SK-N-SH treated with all-trans-retinoic acid at 6 μM for 48 hours (cell line): Measurements from ENCODE around the gene CNNM2.

ENCODE experiments used
- ATAC-seq: fragments of 200-7000 bp; cut with Tn5 transposase; 3 replicates; pipeline ENCODE4 v1.9.1; 2020; ENCODE audit warnings: mild to moderate bottlenecking, moderate library complexity
- ARNTL ChIP-seq: fragments of 450-650 bp; formaldehyde crosslinking; IDR thresholded peaks from 2 replicates; pipeline ENCODE4 v1.5.0; 2020; ENCODE audit warnings: low read depth, mild to moderate bottlenecking, moderate library complexity, borderline replicate concordance
- BACH2 ChIP-seq: fragments of 250-450 bp; sonication (Bioruptor Pico); IDR thresholded peaks from 2 replicates; pipeline ENCODE4 v1.9.0; 2021; ENCODE audit warnings: mild to moderate bottlenecking, borderline replicate concordance
- CREB5 ChIP-seq: fragments of 250-450 bp; sonication (Bioruptor Pico); IDR thresholded peaks from 2 replicates; pipeline ENCODE4 v1.5.1; 2020; ENCODE audit warnings: low read depth, mild to moderate bottlenecking, moderate library complexity
- CSDC2 ChIP-seq: fragments of 250-450 bp; sonication (Bioruptor Pico); IDR thresholded peaks from 2 replicates; pipeline ENCODE4 v1.5.0; 2020; ENCODE audit warnings: mild to moderate bottlenecking, moderate library complexity
- CSRNP3 ChIP-seq: fragments of 250-450 bp; sonication (Bioruptor Pico); IDR thresholded peaks from 2 replicates; pipeline ENCODE4 v1.5.1; 2021; ENCODE audit warnings: mild to moderate bottlenecking, moderate library complexity
- ESRRG ChIP-seq: fragments of 250-450 bp; sonication (Bioruptor Pico); IDR thresholded peaks from 2 replicates; pipeline ENCODE4 v1.6.1; 2021; ENCODE audit warnings: mild to moderate bottlenecking
- ISL1 ChIP-seq: fragments of 250-450 bp; sonication (Bioruptor Pico); IDR thresholded peaks from 2 replicates; pipeline ENCODE4 v2.1.2; 2022; ENCODE audit warnings: mild to moderate bottlenecking, moderate library complexity
- OSR1 ChIP-seq: fragments of 250-450 bp; sonication (Bioruptor Pico); IDR thresholded peaks from 2 replicates; pipeline ENCODE4 v1.8.0; 2022; ENCODE audit warnings: moderate library complexity, mild to moderate bottlenecking, inconsistent platforms
- PATZ1 ChIP-seq: fragments of 250-450 bp; sonication (Bioruptor Pico); IDR thresholded peaks from 2 replicates; pipeline ENCODE4 v1.8.0; 2020; ENCODE audit warnings: mild to moderate bottlenecking, moderate library complexity, borderline replicate concordance
- POU6F1 ChIP-seq: fragments of 250-450 bp; sonication (Bioruptor Pico); IDR thresholded peaks from 2 replicates; pipeline ENCODE4 v1.8.0; 2021; ENCODE audit warnings: low read depth, mild to moderate bottlenecking, moderate library complexity, borderline replicate concordance
- PPARA ChIP-seq: fragments of 250-450 bp; sonication (Bioruptor Pico); IDR thresholded peaks from 2 replicates; pipeline ENCODE4 v1.5.0; 2020; ENCODE audit warnings: mild to moderate bottlenecking, borderline replicate concordance
- RARB ChIP-seq: fragments of 250-450 bp; sonication (Bioruptor Pico); IDR thresholded peaks from 2 replicates; pipeline ENCODE4 v1.8.0; 2021; ENCODE audit warnings: mild to moderate bottlenecking, moderate library complexity
- SNAI2 ChIP-seq: fragments of 250-450 bp; sonication (Bioruptor Pico); IDR thresholded peaks from 2 replicates; pipeline ENCODE4 v1.5.0; 2020; ENCODE audit warnings: mild to moderate bottlenecking, moderate library complexity
- TCF4 ChIP-seq: fragments of 250-450 bp; sonication (Bioruptor Pico); IDR thresholded peaks from 2 replicates; pipeline ENCODE4 v1.8.0; 2021; ENCODE audit warnings: mild to moderate bottlenecking, moderate library complexity, borderline replicate concordance
- TOX ChIP-seq: fragments of 250-450 bp; sonication (Bioruptor Pico); IDR thresholded peaks from 2 replicates; pipeline ENCODE4 v1.8.0; 2021; ENCODE audit warnings: mild to moderate bottlenecking, moderate library complexity, borderline replicate concordance
- TSHZ2 ChIP-seq: fragments of 250-450 bp; sonication (Bioruptor Pico); IDR thresholded peaks from 2 replicates; pipeline ENCODE4 v1.5.0; 2020; ENCODE audit warnings: mild to moderate bottlenecking, moderate library complexity
- ZFP3 ChIP-seq: fragments of 250-450 bp; sonication (Bioruptor Pico); IDR thresholded peaks from 2 replicates; pipeline ENCODE4 v1.5.0; 2020; ENCODE audit warnings: mild to moderate bottlenecking, moderate library complexity
- ZFP30 ChIP-seq: fragments of 450-650 bp; formaldehyde crosslinking; IDR thresholded peaks from 2 replicates; pipeline ENCODE4 v1.5.0; 2022; ENCODE audit warnings: mild to moderate bottlenecking, moderate library complexity
- ZNF565 ChIP-seq: fragments of 450-650 bp; formaldehyde crosslinking; conservative IDR thresholded peaks from 2 replicates; pipeline ENCODE4 v1.5.0; 2020; ENCODE audit warnings: low read depth, mild to moderate bottlenecking, moderate library complexity
- ZNF70 ChIP-seq: fragments of 450-650 bp; formaldehyde crosslinking; IDR thresholded peaks from 2 replicates; pipeline ENCODE4 v1.5.0; 2020; ENCODE audit warnings: mild to moderate bottlenecking, moderate library complexity

The CNNM2 gene

GRCh38 chr10:102945449-102945848 lies 27.4 kb downstream of the CNNM2 start:
- no peak for ATAC-seq
- TF ChIP-seq CSDC2 (CRISPR knock-in tag), result no peak
- no peak for TF ChIP-seq CSRNP3 (CRISPR knock-in tag)
- TF ChIP-seq ARNTL (CRISPR knock-in tag), result no peak
- no peak for TF ChIP-seq ISL1 (CRISPR knock-in tag)
- TF ChIP-seq ZFP3 (CRISPR knock-in tag), result no peak
- TF ChIP-seq BACH2 (CRISPR knock-in tag), result no peak
- TF ChIP-seq ESRRG, result no peak
- TF ChIP-seq TOX, result no peak
- no peak for TF ChIP-seq ZNF70 (CRISPR knock-in tag)
- TF ChIP-seq ZNF565, result no peak
- no peak for TF ChIP-seq TCF4 (CRISPR knock-in tag)
- TF ChIP-seq OSR1 (CRISPR knock-in tag), result no peak
- no peak for TF ChIP-seq RARB (CRISPR knock-in tag)
- no peak for TF ChIP-seq PATZ1
- no peak for TF ChIP-seq PPARA (CRISPR knock-in tag)
- TF ChIP-seq TSHZ2, result no peak

- TF ChIP-seq ZNF565, result no peak
- TF ChIP-seq CSRNP3 (CRISPR knock-in tag), result no peak
- no peak for TF ChIP-seq PATZ1
- TF ChIP-seq CREB5 (CRISPR knock-in tag), result no peak
- ATAC-seq, result no peak
These were observed 27.9 kb downstream of the CNNM2 start for GRCh38 chr10:102945962-102946361.

GRCh38 chr10:102946992-102947391 lies 28.9 kb downstream of the CNNM2 start:
- no peak for TF ChIP-seq ZFP30 (CRISPR knock-in tag)
- ATAC-seq, result no peak

GRCh38 chr10:102948176-102948575 lies 30.1 kb downstream of the CNNM2 start:
- no peak for ATAC-seq
- no peak for TF ChIP-seq PATZ1
- no peak for TF ChIP-seq POU6F1 (CRISPR knock-in tag)
- no peak for TF ChIP-seq ISL1 (CRISPR knock-in tag)
- no peak for TF ChIP-seq CSDC2 (CRISPR knock-in tag)
- no peak for TF ChIP-seq BACH2 (CRISPR knock-in tag)
- TF ChIP-seq CSRNP3 (CRISPR knock-in tag), result no peak
- TF ChIP-seq SNAI2, result no peak
- no peak for TF ChIP-seq ZFP3 (CRISPR knock-in tag)
- no peak for TF ChIP-seq OSR1 (CRISPR knock-in tag)
